GM10847 (cell line): ENCODE data around the gene NINJ2.

Experiments
- POLR2A ChIP-seq: IDR thresholded peaks from 2 replicates; pipeline ENCODE4 v1.6.1; 2011; ENCODE audit not compliant: insufficient read length; ENCODE audit errors: extremely low read depth

NINJ2 gene, protein sequence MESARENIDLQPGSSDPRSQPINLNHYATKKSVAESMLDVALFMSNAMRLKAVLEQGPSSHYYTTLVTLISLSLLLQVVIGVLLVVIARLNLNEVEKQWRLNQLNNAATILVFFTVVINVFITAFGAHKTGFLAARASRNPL

DNA sequence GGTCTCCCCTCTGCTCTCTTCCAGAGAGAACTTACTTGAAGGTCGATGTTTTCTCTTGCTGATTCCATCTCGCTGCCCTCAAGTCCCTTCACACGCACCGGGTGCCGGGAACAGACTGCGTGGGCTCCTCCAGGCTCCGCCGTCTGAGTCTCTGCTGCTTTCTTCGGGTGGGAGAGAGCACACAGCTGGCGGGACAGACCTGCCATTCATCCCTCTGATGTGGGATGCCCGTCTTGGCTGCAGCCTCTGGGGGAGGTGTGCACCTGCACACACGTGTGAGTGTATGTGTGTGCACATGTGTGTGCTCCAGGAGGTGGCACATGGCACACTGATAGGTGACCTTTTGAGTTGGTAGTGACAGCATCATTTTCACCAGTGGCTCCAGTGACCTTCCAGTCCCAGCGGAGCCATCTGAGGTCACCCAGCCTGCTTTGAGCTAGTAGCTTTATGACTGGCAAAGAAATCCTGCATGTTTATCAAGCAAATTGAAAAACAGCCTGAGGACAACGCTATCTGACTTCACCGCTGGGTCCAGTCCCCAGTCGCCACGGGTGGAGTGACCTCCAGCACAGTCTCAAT is at the start of gene NINJ2:
Gene NINJ2, minus strand, starts transcription at position 153 of the 579 bp plus-strand sequence. Its CDS starts 85 bp downstream, at position 68.
- no peak for TF ChIP-seq POLR2A

DNA sequence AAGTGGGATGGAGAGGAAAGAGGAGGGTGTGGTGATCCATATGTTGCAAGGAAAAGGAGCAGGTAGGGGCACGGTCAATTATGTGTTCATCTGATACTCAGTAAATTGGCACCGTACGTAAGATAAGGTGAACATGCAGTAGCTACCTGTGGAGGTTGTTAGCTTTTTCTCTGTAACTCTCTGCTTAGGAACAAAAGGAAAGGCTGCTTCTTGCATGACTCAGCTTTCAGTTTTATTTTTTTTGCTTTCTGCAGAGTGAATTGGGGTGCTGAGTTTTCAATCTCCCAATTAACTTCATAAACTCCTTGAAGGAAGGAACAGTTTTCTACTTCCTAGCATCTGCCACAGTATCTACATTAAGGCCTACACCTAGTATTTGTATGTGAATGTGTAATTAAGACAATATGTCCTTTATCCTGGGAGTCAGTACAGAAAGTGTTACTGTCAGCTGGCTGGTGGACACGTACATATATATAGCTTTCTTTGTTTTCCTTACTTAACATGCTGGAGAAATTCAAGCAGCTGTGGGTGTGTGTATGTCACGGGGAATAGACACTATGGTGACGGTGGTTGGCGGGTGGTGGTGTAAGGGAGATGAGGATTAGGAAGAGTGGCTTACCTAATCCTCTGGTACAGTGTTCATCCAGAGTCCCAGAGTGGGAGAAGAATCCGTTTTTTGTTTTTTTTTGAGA is 49.1 kb upstream of the NINJ2 start:
- no peak for TF ChIP-seq POLR2A

DNA sequence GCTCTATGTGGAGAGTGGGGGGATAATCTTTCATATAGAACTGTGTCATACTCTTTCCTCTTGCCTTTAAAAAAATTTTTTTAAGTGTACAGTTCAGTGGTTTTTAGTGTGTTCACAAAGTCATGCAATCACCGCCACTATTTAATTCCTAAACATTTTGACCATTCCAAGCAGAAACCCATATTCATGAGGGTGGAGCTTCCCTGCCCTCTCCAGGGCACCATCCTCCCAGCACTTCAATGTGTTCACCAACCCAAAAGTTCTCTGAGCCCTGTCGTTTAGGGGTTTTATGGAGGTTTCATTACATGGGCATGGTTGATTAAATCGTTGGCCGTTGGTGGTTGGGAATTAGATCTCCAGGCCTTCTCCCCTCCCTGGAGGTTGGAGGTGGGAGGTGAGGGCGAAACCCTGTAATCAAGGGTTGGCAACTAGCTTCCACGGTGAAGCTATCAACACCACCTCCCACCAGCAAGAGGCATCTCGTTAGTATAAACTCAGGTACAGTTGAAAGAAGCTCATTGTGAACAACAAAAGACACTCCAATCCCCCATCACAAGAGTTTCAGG is 46.3 kb upstream of the NINJ2 start:
- no peak for TF ChIP-seq POLR2A

DNA sequence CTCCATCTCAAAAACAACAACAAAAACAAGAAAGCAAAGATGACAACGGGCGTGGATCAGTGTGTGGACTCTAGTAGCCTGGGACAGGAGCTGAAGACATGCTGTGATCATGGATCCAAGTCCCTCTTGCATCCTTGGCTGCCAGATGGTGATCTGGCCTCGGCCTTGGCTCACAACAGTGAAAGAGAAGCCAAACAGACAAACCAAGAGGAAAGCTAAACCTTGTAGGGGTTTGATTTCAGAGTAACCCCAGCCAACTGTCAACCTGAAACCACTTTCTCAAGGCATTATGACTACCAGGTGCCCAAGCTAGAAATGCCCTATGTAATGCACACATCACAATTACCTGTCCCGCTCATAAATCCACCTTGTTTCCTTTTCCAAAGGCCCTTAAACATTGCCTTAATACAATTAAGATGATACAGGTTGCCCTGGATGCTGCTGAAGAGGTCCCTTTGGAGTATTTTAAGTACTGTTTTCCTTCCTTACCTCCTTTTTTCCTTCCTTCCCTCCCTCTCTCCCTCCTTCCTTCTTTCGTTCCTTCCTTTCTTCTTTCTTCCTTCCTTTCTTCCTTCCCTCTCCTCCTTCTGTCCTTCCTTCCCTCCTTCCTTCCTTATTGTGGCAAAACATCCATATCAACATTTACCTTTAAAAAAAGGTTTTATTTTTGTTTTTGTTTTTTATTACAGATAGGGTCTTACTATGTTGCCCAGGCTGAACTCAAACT is 41.4 kb upstream of the NINJ2 start:
- TF ChIP-seq POLR2A, result no peak

DNA sequence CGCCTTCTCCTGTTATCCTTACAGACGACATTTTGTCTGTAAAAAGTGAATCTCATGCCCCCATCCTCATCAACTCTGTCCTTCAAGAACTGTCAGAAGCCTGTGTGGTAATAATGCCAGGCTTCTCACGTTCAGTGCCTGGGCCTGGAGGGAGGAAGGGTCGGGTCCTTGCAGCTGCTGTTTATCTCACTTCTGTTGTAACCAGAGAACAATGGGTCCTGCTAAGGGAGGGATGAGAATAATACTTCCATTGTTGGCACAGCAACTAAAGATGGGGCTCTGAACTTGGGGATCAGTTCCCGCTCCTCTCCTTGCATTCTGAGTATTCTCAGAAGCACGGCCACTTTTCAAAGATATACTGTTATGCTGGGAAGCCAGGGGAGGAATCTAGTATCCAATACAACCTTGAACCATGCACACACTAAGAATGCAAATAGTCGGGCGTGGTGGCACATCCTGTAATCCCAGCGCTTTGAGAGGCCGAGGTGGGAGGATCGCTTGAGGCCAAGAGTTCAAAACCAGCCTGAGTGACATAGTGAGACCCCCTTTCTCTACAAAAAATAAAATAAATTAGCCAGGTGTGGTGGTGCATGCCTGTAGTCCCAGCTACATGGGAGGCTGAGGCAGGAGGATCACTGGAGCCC is 38.8 kb upstream of the NINJ2 start:
- no peak for TF ChIP-seq POLR2A

DNA sequence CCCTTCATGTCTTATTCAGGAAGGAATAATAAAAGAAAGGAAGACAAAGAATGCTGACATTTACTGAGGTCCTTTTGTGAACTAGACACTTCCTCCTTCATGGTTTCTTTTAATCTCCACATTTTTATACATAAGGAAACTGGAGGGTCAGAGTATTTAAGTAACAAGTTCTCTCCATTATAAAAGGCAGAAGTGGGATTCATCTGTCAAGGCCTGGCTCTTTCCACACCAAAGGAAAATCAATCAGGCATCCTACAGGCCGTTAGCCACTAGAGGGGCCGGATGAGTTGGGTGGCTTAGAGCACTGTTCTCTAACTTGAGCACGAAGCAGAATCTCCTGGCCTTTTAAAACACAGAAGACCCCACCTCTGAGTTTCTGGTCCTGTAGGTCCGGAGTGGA is 36.8 kb upstream of the NINJ2 start:
- no peak for TF ChIP-seq POLR2A

DNA sequence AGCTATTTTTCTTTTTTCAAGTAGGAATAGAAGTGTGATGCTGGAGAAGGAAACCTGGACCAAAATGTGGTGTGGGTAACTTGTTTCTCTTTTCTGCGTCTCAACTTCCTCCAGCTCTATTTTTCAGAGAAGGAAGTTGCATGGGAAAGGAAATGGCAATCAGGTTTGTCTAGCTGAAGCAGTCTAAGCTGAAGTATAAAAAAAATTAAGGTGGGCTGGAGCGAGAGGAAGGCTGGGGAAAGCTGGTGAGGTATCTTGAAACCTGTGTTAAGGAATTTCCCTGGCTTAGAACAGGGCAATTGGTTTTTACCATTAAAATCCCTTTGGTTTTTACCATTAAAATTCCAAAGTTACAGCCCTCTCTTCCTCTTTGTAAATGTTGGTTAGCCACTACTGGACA is 34.2 kb upstream of the NINJ2 start:
- TF ChIP-seq POLR2A, result no peak

DNA sequence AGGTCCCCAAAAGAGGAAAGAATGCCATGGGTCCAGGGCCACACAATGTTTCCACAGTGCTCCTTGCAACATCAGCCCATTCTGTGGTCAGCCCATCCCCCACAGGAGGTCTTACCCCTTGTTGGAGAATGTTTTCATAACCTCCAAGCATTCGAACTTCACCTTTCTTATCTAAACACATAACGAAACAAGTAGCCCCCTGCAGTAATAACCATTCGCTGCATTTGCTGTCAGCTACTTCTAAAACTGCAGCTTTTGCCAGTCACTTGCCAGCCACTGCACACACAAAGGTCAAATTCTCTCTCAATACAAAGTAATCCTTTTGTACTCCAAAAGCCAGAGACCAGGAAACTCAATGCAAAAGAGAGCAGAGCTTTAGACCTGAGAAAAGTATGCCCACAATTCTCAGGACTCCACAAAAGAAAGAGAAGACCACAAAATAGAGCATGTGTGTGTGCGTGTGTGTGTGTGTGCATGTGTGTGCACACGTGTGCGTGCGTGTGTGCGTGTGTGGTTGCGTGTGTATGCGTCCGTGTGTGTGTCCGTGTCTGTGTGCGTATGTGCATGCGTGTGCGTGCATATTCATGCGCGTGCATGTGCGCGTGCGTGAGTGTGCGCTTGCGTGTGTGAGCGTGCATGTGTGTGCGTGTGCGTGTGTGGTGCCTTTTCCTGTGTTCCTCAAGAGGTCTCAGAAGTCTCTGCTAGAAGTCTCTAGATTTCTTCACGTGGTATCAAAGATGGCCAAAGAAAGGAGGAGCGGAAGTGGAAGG is 31.7 kb upstream of the NINJ2 start:
- TF ChIP-seq POLR2A, result no peak

DNA sequence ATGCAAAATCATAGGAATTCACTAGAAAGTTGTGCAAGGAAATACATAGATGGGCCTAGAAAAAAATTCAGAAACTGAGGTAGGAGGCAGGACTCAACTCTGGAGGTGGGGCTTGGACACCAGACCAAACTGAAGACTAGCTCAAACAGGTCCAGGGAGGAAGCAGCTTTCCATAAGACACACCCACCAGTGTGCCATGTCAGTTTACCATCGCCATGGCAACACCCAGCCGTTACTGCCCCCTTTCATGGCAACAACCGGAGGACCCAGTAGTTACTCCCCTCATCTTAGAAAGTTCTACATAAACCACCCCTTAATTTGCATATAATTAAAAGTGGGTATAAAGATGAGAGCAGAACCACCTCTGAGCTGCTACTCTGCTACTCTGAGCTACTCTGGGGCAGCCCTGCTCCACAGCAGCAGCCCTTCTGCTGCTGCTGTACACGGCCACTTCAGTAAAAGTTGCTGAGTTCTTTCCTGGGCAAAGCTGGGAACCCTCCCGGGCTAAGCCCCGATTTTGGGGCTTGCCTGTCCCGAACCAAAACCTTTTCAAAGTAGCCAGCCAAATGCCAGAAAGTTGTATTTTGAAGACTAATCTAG is 30.8 kb upstream of the NINJ2 start:
- TF ChIP-seq POLR2A, result no peak

DNA sequence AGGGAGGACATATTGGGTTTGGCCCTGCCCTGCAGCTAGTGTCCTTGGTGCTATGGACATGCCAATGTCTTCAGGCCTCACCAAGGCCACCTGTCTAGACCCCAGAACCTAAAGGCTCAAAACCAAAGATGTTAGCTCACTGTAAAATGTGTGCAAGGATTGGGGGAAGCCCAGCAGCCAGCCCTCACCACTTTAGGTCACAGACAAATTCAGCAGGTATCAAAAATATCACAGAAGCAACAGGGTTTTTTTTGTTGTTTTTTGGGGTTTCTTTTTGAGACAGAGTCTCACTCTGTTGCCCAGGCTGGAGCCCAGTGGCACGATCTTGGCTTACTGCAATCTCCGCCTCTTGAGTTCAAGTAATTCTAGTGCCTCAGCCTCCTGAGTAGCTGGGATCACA is 29.0 kb upstream of the NINJ2 start:
- TF ChIP-seq POLR2A, result no peak

DNA sequence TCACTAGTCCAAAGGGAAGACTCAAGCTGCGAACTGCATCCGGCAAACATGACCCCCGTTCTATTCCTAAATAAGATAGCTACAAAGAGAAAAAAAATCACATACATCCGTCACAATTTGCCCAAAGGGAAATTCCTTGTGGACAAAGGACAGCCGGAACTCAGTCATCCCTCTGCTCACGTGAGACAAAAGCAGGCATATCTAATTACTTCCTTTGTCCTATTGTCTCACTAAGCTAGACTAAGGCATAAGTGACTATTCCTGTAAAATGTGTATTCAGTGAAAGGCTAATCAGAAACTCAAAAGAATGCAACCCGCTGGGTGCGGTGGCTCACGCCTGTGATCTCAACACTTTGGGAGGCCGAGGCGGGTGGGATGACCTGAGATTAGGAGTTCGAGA is 27.2 kb upstream of the NINJ2 start:
- no peak for TF ChIP-seq POLR2A

DNA sequence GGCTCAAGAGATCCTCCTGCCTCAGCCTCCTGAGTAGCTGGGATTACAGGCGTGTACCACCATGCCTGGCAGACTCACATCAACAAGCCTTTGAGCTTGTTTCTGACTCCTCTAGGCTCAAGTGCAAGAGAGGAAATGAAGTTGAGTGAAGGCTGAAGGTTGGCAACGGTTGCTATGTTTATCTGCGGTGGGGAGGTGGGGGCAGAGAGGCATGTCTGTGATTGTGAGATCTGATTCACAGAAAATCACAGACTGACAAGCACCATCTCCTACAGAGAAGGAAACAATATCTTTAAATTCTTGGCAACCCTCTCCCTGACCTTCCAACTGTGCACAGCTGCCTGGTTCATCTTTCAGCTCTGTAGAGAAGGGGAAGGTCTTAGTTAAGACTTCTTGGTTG is 22.1 kb upstream of the NINJ2 start:
- TF ChIP-seq POLR2A, result no peak

DNA sequence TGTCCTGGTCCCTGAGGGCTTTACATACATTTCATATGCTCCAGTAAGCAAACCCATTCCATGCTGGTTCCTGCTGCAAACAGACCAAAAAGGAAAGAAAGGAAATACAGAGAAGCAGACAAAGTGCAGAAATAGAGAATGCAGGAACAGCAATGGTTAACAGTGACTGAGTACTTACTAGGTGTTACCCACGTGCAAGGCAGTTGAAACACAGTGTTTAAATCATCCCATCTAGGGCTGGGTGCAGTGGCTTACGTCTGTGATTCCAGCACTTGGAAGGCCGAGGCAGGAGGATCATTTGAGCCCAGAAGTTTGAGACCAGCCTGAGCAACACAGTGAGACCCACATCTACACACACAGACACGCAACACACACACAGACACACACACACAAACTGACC is 21.2 kb upstream of the NINJ2 start:
- no peak for TF ChIP-seq POLR2A

DNA sequence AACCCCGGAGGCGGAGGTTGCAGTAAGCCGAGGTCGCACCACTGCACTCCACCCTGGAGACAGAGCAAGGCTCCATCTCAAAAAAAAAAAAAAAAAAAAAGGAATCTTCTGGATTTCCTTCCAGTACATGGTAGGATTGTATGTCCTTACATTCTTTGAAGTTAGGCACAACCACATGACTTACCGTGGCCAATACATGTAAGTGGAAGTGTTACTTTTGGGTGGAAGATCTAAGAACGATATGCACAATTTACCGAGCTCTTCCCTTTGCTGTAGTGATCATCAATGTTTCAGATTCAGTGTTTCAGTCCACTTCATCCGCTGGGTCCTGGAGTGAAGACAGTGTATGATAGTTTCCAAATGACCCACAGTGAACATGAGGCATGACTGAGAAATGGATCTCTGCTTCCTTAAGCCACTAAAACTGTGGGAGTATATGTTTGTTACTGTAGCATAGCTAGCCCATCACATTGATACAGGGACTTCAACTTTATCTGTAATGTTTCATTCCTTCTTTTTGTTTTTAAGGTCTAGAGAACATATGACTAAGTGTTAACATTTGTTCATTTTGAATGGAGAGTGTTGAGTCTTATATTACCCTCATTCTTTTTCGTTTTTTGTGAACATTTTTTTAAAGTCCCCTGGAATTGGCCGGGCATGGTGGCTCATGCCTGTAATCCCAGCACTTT is 18.5 kb upstream of the NINJ2 start:
- no peak for TF ChIP-seq POLR2A
